Measurements from ENCODE around the gene DYNC1LI2.

The DYNC1LI2 gene

DNA sequence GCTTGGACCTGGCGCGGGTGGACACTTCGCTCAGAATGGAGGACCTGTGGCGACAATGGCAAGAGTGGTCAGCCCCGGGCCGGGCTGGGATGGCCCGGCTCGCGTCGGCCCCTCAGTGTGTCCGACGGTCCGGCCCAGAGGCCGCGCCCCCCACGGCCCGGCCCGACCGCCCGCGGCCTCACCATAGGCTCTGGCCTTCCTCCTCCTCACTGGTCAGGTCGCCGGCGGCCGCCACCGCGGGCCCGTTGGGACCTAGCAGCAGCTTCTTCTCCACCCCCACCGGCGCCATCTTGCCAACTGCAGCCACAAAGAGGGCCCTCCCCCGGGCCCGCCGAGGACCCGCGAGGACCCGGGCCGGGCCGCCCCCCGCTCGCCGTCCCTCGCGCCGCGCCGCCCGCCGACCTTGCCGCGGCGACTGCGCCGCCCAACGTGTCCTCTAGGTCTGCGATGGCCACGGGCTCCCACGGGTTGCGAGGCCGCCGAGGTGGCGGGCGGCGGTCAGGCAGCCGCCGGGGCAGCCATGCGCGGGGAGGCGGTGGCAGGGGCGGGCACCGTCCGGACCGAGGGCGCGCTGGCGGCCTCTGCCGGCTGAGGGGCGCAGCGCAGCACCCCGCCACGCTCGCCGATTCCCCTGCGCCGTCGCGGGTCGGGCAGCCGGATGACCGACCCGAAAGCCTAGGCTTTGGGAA lies at the start of gene DYNC1LI2 (continued):
- TF ChIP-seq ZNF585B (tag by site-specific recombination; IDR thresholded peaks at IDR 0.05) (no peak), ZNF529 (tag by site-specific recombination; IDR thresholded peaks at IDR 0.05; ENCODE audit: insufficient replicate concordance) (no peak), BCL11A (tag by site-specific recombination; IDR thresholded peaks at IDR 0.05; ENCODE audit: low read depth) (no peak), SALL2 (tag by site-specific recombination; IDR thresholded peaks at IDR 0.05; ENCODE audit: borderline replicate concordance) (no peak), ZNF112 (tag by site-specific recombination; IDR thresholded peaks at IDR 0.05) (no peak), ZNF354C (tag by site-specific recombination; IDR thresholded peaks at IDR 0.05; ENCODE audit: borderline replicate concordance, low read depth) (no peak), KLF10 (tag by site-specific recombination; IDR thresholded peaks at IDR 0.05) (peak; percentile 40; the same call in 1 of the 2 replicates), ZNF501 (tag by site-specific recombination; IDR thresholded peaks at IDR 0.05) (no peak), TCF7L2 (IDR thresholded peaks at IDR 0.05; ENCODE audit: borderline replicate concordance, low read depth, low read length) (no peak), MYNN (tag by site-specific recombination; IDR thresholded peaks at IDR 0.05; ENCODE audit: borderline replicate concordance) (no peak), ZNF776 (tag by site-specific recombination; IDR thresholded peaks at IDR 0.05; ENCODE audit: borderline replicate concordance) (no peak), SP3 (tag by site-specific recombination; IDR thresholded peaks at IDR 0.05) (0 out of 2 replicates have a peak, but pooled peaks have one; percentile 20), SCRT2 (tag by site-specific recombination; IDR thresholded peaks at IDR 0.05) (no peak), ZNF777 (tag by site-specific recombination; IDR thresholded peaks at IDR 0.05; ENCODE audit: borderline replicate concordance) (no peak), ZSCAN16 (tag by site-specific recombination; IDR thresholded peaks at IDR 0.05) (no peak), ZFP41 (tag by site-specific recombination; IDR thresholded peaks at IDR 0.05; ENCODE audit: borderline replicate concordance) (no peak), IKZF3 (tag by site-specific recombination; IDR thresholded peaks at IDR 0.05) (0 out of 2 replicates have a peak, but pooled peaks have one; percentile 41), ZXDB (tag by site-specific recombination; IDR thresholded peaks at IDR 0.05) (no peak), ZSCAN30 (tag by site-specific recombination; IDR thresholded peaks at IDR 0.05) (0 out of 2 replicates have a peak, but pooled peaks have one; percentile 14), OVOL3 (tag by site-specific recombination; IDR thresholded peaks at IDR 0.05) (no peak)
- TF ChIP-seq, protein P1, sequence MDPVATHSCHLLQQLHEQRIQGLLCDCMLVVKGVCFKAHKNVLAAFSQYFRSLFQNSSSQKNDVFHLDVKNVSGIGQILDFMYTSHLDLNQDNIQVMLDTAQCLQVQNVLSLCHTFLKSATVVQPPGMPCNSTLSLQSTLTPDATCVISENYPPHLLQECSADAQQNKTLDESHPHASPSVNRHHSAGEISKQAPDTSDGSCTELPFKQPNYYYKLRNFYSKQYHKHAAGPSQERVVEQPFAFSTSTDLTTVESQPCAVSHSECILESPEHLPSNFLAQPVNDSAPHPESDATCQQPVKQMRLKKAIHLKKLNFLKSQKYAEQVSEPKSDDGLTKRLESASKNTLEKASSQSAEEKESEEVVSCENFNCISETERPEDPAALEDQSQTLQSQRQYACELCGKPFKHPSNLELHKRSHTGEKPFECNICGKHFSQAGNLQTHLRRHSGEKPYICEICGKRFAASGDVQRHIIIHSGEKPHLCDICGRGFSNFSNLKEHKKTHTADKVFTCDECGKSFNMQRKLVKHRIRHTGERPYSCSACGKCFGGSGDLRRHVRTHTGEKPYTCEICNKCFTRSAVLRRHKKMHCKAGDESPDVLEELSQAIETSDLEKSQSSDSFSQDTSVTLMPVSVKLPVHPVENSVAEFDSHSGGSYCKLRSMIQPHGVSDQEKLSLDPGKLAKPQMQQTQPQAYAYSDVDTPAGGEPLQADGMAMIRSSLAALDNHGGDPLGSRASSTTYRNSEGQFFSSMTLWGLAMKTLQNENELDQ (tag by site-specific recombination; IDR thresholded peaks at IDR 0.05; ENCODE audit: low read depth), result no peak
- TF ChIP-seq, protein P2, sequence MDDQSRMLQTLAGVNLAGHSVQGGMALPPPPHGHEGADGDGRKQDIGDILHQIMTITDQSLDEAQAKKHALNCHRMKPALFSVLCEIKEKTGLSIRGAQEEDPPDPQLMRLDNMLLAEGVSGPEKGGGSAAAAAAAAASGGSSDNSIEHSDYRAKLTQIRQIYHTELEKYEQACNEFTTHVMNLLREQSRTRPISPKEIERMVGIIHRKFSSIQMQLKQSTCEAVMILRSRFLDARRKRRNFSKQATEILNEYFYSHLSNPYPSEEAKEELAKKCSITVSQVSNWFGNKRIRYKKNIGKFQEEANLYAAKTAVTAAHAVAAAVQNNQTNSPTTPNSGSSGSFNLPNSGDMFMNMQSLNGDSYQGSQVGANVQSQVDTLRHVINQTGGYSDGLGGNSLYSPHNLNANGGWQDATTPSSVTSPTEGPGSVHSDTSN (CRISPR knock-in tag; IDR thresholded peaks at IDR 0.05), result no peak; the same call in 1 of the 2 replicates
- TF ChIP-seq, protein P3, sequence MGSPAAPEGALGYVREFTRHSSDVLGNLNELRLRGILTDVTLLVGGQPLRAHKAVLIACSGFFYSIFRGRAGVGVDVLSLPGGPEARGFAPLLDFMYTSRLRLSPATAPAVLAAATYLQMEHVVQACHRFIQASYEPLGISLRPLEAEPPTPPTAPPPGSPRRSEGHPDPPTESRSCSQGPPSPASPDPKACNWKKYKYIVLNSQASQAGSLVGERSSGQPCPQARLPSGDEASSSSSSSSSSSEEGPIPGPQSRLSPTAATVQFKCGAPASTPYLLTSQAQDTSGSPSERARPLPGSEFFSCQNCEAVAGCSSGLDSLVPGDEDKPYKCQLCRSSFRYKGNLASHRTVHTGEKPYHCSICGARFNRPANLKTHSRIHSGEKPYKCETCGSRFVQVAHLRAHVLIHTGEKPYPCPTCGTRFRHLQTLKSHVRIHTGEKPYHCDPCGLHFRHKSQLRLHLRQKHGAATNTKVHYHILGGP (tag by site-specific recombination; IDR thresholded peaks at IDR 0.05), result no peak
- TF ChIP-seq, protein P4, sequence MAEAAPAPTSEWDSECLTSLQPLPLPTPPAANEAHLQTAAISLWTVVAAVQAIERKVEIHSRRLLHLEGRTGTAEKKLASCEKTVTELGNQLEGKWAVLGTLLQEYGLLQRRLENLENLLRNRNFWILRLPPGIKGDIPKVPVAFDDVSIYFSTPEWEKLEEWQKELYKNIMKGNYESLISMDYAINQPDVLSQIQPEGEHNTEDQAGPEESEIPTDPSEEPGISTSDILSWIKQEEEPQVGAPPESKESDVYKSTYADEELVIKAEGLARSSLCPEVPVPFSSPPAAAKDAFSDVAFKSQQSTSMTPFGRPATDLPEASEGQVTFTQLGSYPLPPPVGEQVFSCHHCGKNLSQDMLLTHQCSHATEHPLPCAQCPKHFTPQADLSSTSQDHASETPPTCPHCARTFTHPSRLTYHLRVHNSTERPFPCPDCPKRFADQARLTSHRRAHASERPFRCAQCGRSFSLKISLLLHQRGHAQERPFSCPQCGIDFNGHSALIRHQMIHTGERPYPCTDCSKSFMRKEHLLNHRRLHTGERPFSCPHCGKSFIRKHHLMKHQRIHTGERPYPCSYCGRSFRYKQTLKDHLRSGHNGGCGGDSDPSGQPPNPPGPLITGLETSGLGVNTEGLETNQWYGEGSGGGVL (tag by site-specific recombination; IDR thresholded peaks at IDR 0.05), result 0 out of 2 replicates have a peak, but pooled peaks have one; percentile 1
- TF ChIP-seq, protein P5, sequence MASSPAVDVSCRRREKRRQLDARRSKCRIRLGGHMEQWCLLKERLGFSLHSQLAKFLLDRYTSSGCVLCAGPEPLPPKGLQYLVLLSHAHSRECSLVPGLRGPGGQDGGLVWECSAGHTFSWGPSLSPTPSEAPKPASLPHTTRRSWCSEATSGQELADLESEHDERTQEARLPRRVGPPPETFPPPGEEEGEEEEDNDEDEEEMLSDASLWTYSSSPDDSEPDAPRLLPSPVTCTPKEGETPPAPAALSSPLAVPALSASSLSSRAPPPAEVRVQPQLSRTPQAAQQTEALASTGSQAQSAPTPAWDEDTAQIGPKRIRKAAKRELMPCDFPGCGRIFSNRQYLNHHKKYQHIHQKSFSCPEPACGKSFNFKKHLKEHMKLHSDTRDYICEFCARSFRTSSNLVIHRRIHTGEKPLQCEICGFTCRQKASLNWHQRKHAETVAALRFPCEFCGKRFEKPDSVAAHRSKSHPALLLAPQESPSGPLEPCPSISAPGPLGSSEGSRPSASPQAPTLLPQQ (tag by site-specific recombination; IDR thresholded peaks at IDR 0.05), result no peak
- TF ChIP-seq, protein P6, sequence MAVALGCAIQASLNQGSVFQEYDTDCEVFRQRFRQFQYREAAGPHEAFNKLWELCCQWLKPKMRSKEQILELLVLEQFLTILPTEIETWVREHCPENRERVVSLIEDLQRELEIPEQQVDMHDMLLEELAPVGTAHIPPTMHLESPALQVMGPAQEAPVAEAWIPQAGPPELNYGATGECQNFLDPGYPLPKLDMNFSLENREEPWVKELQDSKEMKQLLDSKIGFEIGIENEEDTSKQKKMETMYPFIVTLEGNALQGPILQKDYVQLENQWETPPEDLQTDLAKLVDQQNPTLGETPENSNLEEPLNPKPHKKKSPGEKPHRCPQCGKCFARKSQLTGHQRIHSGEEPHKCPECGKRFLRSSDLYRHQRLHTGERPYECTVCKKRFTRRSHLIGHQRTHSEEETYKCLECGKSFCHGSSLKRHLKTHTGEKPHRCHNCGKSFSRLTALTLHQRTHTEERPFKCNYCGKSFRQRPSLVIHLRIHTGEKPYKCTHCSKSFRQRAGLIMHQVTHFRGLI (tag by site-specific recombination; IDR thresholded peaks at IDR 0.05), result no peak
- TF ChIP-seq, protein P7, sequence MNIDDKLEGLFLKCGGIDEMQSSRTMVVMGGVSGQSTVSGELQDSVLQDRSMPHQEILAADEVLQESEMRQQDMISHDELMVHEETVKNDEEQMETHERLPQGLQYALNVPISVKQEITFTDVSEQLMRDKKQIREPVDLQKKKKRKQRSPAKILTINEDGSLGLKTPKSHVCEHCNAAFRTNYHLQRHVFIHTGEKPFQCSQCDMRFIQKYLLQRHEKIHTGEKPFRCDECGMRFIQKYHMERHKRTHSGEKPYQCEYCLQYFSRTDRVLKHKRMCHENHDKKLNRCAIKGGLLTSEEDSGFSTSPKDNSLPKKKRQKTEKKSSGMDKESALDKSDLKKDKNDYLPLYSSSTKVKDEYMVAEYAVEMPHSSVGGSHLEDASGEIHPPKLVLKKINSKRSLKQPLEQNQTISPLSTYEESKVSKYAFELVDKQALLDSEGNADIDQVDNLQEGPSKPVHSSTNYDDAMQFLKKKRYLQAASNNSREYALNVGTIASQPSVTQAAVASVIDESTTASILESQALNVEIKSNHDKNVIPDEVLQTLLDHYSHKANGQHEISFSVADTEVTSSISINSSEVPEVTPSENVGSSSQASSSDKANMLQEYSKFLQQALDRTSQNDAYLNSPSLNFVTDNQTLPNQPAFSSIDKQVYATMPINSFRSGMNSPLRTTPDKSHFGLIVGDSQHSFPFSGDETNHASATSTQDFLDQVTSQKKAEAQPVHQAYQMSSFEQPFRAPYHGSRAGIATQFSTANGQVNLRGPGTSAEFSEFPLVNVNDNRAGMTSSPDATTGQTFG (tag by site-specific recombination; IDR thresholded peaks at IDR 0.05; ENCODE audit: borderline replicate concordance), result no peak

All from HEK293 (cell line).